Measurements from ENCODE around the gene METTL3. TPM values are rescaled to one million over a fixed set of nuclear protein-coding genes. Genes with fewer than 3 reads are reported as not detected.
"Not testable (repeated sequence)": the region's sequence is repeated elsewhere in the genome, so short reads cannot be mapped to it uniquely, and the experiment has no call there.

Gene METTL3
- 58.8 and 64.2 TPM in 2 replicates for total RNA-seq (2012; rRNA removed)

DNA sequence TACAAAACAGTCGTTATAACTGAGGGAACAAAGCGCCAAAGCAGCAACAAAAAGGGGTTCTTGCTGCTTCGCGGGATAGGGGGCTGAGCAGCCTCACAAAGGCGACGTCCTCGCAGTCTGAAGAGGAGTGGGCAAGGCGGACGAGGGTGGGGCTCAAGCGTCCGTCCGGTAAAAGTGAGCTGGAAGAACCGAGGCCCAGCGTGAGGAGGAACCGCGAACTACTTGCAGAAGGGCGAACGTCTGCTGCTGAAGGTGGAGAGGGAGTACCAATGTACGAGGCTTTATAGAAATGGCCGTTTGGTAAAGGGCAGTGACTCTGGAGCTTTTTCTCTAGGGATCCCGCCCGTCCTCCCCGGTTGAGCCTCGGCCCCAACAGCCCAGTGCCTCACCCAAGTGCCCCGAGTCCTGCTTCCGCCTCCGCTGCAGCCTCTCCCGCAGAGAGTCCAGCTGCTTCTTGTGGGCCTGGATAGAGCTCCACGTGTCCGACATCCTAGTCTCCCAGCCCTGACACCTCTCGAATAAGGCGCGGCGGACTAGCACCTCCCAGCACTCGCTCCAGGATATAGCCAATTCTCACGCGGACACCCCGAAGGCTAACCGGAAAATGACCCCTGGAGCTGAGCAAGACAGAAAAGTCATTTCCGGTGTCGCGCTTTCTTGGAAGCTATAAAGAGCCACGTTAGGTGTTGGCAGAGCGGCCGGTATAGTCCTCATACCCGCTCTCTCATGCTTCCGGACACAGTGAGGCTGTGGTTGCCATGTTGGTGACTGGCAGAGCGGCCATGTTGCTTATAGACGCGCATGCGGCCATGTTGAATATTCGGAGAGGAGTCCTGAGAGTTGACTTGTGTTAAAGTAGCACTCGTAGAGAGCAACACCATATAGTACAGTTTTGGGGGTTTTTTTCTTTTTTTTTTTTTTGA is at the start of gene METTL3:
Gene METTL3, minus strand, starts transcription at position 606 of the 923 bp plus-strand sequence. Its CDS starts 117 bp downstream, at position 489.
- H3K9me3 ChIP-seq (replicated peaks; ENCODE audit: low read length) = no peaks in the 10 kb centered on the region
- H3K4me1 ChIP-seq (ENCODE audit: control insufficient read depth, insufficient read depth, low read length) = peaks cover 10% of the 10 kb centered on the region
- peaks cover 8% of the 10 kb centered on the region for H3K36me3 ChIP-seq (ENCODE audit: insufficient read depth, low read length)
- H3K4me3 ChIP-seq (ENCODE audit: low read length) = peak within 1 kb of the TSS; percentile 83
- H3K4me2 ChIP-seq (ENCODE audit: low read length) = peak within 1 kb of the TSS; percentile 88
- peak within 1 kb of the TSS; percentile 91 for H3K9ac ChIP-seq (ENCODE audit: low read depth, low read length)
- no peaks in the 10 kb centered on the region for H3K27me3 ChIP-seq (ENCODE audit: control insufficient read depth, insufficient read depth, low read length)

DNA sequence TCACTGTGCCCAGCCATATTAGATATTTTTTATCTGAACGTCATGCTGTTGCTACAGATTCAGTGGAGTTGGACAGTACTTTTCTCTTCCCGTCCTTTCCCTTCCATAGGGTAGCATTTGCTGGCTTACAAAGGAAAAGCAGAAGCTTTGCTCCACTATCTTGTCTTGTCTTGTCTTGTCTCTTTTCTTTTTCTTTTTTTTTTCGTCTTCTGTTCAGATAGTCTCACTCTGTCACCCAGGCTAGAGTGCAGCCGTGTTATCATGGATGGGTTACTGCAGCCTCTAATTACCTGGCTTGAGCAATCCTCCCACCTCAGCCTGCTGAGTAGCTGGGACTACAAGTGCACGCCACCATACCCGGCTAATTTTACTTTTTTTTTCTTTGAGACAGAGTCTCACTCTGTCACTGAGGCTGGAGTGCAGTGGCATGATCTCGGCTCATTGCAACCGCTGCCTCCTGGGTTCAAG is 47.6 kb upstream of the METTL3 start:
- Histone ChIP-seq H3K4me1 (ENCODE audit: control insufficient read depth, insufficient read depth, low read length) (peaks cover 5% of the 10 kb centered on the region), H3K36me3 (ENCODE audit: insufficient read depth, low read length) (no peaks in the 10 kb centered on the region), H3K27me3 (ENCODE audit: control insufficient read depth, insufficient read depth, low read length) (no peaks in the 10 kb centered on the region), H3K4me2 (ENCODE audit: low read length) (no peak overlapping the region), H3K9me3 (replicated peaks; ENCODE audit: low read length) (no peaks in the 10 kb centered on the region), H3K4me3 (ENCODE audit: low read length) (no peak overlapping the region), H3K9ac (ENCODE audit: low read depth, low read length) (no peak overlapping the region)

DNA sequence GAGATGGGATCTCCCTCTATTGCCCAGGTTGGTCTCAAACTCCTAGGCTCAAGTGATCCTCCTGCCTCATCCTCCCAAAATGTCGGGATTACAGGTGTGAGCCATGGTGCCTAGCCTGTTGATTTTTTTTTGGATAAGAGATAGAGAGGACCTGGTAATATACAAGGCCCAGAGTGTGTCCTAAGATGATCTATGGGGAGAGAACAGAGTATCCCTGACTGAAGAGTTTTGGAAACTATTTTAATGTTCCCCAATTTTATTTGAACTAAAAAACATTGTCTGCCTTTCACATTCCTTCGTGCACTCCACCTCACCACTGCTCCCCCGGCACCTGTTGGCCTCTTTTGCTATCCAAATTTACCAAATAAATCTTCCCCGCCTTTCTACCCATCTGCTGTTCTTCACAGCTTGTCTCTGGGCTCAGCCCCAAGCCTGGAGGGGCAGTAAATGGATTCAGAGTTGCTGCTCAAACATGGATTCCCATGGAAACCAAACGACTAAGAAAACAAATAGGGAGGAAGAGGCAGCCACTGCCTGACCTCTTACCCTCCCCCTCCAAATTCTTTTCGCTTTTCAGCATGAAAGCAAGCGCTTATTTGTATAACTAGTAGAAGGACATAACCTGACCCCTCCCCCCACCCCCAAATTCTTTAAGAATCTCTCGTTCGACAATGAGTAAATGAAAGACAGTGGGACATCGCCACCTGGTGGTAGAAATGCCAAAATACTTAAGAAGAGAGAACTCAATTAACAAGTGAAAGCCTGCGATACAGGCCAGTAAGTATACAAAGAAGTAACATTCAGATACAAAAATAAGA is 46.2 kb upstream of the METTL3 start:
- H3K36me3 ChIP-seq (ENCODE audit: insufficient read depth, low read length) = no peaks in the 10 kb centered on the region
- H3K4me2 ChIP-seq (ENCODE audit: low read length) = peak overlapping the region; percentile 83
- peaks cover 5% of the 10 kb centered on the region for H3K4me1 ChIP-seq (ENCODE audit: control insufficient read depth, insufficient read depth, low read length)
- peak overlapping the region; percentile 56 for H3K4me3 ChIP-seq (ENCODE audit: low read length)
- H3K27me3 ChIP-seq (ENCODE audit: control insufficient read depth, insufficient read depth, low read length) = no peaks in the 10 kb centered on the region
- H3K9ac ChIP-seq (ENCODE audit: low read depth, low read length) = peak overlapping the region; percentile 48
- H3K9me3 ChIP-seq (replicated peaks; ENCODE audit: low read length) = no peaks in the 10 kb centered on the region

DNA sequence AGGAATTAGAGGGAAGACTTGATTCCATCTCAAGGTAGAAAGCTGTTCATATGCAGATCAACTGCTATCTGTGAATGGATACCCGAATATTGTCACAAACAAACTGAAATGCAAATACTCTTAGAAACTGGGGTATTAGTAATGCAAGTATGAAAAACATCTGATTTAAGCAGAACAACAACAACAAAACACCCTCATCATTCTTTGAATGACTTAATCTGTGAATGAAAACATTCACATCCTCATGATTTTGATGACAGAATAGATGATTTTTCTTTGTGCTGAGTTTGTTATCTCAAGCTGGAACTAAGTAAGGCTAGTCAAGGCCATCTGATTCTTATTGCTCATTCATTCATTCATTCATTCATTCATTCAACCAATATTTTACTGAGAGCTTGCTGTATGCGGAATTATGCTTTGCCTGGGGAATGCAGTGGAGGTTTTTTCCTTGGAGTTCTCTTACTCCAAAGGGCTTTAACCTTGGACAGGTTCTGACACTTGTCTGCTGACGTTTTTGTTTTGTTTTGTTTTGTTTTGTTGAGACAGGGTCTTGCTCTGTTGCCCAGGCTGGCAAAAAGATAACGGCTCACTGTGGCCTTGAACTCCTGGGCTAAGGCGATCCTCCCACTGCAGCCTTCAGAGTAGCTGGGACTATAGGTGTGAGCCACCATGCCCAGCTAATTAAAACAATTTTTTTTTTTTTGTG is 45.4 kb upstream of the METTL3 start:
- no peaks in the 10 kb centered on the region for H3K27me3 ChIP-seq (ENCODE audit: control insufficient read depth, insufficient read depth, low read length)
- H3K9me3 ChIP-seq (replicated peaks; ENCODE audit: low read length) = no peaks in the 10 kb centered on the region
- H3K4me1 ChIP-seq (ENCODE audit: control insufficient read depth, insufficient read depth, low read length) = peaks cover 5% of the 10 kb centered on the region
- H3K4me2 ChIP-seq (ENCODE audit: low read length) = no peak overlapping the region
- H3K9ac ChIP-seq (ENCODE audit: low read depth, low read length) = no peak overlapping the region
- H3K36me3 ChIP-seq (ENCODE audit: insufficient read depth, low read length) = no peaks in the 10 kb centered on the region
- H3K4me3 ChIP-seq (ENCODE audit: low read length) = no peak overlapping the region

DNA sequence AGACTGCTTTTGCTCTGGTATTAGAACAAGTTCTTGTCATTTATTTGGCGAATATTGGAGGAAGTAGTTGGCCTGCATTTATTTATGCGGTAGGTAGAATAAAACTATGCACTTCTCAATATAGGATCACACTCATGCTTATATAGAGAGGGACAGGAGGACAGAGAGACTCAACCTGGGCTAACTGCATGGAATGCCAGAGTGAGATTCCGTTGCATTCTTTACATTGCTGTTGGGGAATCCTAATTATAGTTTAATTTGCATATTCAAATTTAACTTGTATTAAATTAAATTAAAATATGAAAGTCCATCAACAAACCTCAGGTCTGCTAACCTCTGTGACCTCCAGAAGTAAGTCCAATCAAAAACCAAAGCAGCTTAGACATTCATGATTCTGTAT is 42.1 kb upstream of the METTL3 start:
- Histone ChIP-seq H3K9ac (ENCODE audit: low read depth, low read length) (no peak overlapping the region), H3K4me3 (ENCODE audit: low read length) (no peak overlapping the region), H3K27me3 (ENCODE audit: control insufficient read depth, insufficient read depth, low read length) (no peaks in the 10 kb centered on the region), H3K4me1 (ENCODE audit: control insufficient read depth, insufficient read depth, low read length) (peaks cover 5% of the 10 kb centered on the region), H3K9me3 (replicated peaks; ENCODE audit: low read length) (no peaks in the 10 kb centered on the region), H3K36me3 (ENCODE audit: insufficient read depth, low read length) (no peaks in the 10 kb centered on the region), H3K4me2 (ENCODE audit: low read length) (no peak overlapping the region)

DNA sequence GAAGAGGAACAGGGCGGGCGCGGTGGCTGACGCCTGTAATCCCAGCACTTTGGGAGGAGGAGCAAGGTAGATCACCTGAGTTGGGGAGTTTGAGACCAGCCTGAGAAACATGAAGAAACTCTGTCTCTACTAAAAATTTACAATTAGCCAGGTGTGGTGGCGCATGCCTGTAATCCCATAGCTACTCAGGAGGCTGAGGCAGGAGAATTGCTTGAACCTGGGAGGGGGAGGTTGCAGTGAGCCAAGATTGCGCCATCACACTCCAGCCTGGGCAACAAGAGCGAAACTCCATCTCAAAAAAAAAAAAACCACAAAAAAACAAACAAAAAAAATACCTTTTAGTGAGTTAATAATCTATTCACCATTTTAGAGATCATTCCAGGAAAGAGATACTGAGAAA is 33.4 kb upstream of the METTL3 start:
- H3K4me3 ChIP-seq (ENCODE audit: low read length); H3K36me3 ChIP-seq (ENCODE audit: insufficient read depth, low read length); H3K9ac ChIP-seq (ENCODE audit: low read depth, low read length); H3K4me2 ChIP-seq (ENCODE audit: low read length); H3K4me1 ChIP-seq (ENCODE audit: control insufficient read depth, insufficient read depth, low read length); H3K9me3 ChIP-seq (replicated peaks; ENCODE audit: low read length): not testable (repeated sequence)
- H3K27me3 ChIP-seq (ENCODE audit: control insufficient read depth, insufficient read depth, low read length) = peaks cover 15% of the 10 kb centered on the region

DNA sequence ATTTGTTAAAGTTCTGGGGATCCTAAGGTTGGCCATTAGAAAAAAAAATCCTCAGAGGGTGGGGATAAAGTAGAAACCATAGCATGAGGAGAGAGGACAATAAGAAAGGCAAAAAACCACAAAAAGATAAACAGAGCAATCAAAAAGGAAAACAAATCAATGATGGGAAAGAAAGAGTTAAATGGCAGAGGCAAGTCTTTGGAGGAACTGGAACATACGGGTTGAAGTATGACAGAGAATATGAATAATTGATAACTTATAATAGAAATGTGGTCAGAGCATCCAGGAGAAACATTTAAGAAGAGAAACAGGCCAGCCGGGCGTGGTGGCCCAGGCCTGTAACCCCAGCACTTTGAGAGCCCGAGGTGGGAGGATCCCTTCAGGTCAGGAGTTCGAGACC is 32.8 kb upstream of the METTL3 start:
- no peak overlapping the region for H3K4me3 ChIP-seq (ENCODE audit: low read length)
- no peaks in the 10 kb centered on the region for H3K9me3 ChIP-seq (replicated peaks; ENCODE audit: low read length)
- H3K9ac ChIP-seq (ENCODE audit: low read depth, low read length) = no peak overlapping the region
- H3K4me1 ChIP-seq (ENCODE audit: control insufficient read depth, insufficient read depth, low read length) = no peaks in the 10 kb centered on the region
- peaks cover 22% of the 10 kb centered on the region for H3K27me3 ChIP-seq (ENCODE audit: control insufficient read depth, insufficient read depth, low read length)
- no peaks in the 10 kb centered on the region for H3K36me3 ChIP-seq (ENCODE audit: insufficient read depth, low read length)
- H3K4me2 ChIP-seq (ENCODE audit: low read length) = no peak overlapping the region

DNA sequence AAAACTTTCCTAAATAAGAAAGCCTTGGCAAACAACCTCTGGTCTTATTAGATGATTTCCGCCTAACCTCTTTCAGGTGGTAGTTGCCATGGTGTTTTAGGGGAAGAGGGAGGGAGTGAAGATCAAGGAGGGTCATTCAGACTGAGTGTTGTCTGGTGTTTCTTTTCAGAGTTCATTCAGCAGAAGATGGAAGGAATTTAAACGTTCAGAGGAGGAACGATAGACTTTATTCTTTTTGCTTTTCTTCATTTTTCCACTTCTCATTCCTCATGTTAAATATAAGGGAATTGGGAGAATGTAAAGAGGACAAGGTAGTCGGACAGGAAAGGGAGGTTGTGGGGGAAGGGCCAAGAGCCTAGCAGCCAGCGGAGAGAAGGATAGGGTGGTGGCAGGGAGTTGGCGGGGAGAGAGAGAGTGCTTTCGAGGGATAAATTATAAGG is 32.4 kb upstream of the METTL3 start:
- Histone ChIP-seq H3K4me2 (ENCODE audit: low read length) (no peak overlapping the region), H3K4me1 (ENCODE audit: control insufficient read depth, insufficient read depth, low read length) (no peaks in the 10 kb centered on the region), H3K27me3 (ENCODE audit: control insufficient read depth, insufficient read depth, low read length) (peaks cover 26% of the 10 kb centered on the region), H3K4me3 (ENCODE audit: low read length) (no peak overlapping the region), H3K36me3 (ENCODE audit: insufficient read depth, low read length) (no peaks in the 10 kb centered on the region), H3K9ac (ENCODE audit: low read depth, low read length) (no peak overlapping the region), H3K9me3 (replicated peaks; ENCODE audit: low read length) (no peaks in the 10 kb centered on the region)

DNA sequence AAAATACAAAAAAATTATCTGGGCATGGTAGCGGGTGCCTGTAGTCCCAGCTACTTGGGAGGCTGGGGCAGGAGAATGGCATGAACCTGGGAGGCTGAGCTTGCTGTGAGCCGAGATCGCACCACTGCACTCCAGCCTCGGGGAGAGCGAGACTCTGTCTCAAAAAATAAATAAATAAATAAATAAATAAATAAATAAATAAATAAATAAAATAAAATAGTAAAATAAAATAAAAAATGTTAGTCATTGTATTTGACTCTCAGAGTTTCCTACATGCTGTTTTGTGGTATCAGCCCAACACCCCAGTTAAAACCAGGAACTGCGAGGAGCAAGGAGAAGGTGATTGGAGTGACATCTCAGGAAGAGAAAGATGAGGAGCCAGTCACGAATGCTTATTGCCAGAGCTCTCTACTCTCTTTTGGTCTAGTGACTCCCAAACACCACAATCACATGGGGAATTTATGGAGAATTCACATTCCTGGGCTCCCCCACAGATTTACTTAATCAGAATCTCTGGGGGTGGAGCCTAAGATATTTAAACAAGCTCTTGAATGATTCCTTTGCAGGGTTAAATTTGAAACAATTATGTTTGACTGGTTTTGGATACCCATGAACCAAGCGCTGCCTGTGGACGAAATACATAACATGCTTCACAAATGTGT is 30.4 kb upstream of the METTL3 start:
- H3K4me2 ChIP-seq (ENCODE audit: low read length) = no peak overlapping the region
- no peak overlapping the region for H3K9ac ChIP-seq (ENCODE audit: low read depth, low read length)
- no peaks in the 10 kb centered on the region for H3K36me3 ChIP-seq (ENCODE audit: insufficient read depth, low read length)
- H3K27me3 ChIP-seq (ENCODE audit: control insufficient read depth, insufficient read depth, low read length) = peaks cover 41% of the 10 kb centered on the region
- peaks cover 3% of the 10 kb centered on the region for H3K4me1 ChIP-seq (ENCODE audit: control insufficient read depth, insufficient read depth, low read length)
- no peak overlapping the region for H3K4me3 ChIP-seq (ENCODE audit: low read length)
- H3K9me3 ChIP-seq (replicated peaks; ENCODE audit: low read length) = no peaks in the 10 kb centered on the region

DNA sequence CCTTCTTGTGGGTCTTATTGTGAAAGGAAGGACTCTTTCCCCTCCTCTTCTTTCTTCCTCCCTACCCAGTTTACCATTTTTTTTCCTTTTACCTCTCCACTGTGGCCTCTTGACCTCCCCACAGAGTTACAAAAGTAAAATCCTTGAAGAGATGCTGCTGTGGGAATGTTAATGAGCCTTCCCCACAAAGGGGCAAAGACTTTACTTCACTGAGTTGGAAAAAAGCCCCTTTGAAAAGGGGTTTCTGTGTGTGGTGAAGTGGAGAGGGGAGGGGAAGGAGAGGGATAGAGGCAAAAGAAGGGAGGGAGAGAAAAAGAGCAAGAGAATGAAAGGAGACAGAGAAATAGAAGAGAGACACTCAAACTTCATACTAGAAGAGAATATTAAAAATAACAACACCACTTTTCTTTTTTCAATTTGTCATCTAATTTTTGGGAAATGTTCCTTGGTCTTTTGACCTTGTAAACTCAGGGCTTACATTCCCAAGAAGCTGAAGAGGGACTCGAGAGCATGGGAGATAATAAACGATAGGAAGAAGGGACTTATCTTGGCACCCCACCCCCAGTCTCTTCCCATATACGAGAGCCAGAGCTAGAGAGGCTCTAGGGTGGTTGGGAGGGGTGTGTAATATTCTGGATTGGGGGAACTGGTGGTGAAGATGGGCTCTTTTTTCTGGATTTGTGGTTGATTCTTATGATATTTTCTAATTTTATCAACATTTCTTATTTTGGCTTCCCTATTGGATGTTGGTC is 28.2 kb upstream of the METTL3 start:
- Histone ChIP-seq H3K4me3 (ENCODE audit: low read length) (no peak overlapping the region), H3K4me1 (ENCODE audit: control insufficient read depth, insufficient read depth, low read length) (peaks cover 7% of the 10 kb centered on the region), H3K27me3 (ENCODE audit: control insufficient read depth, insufficient read depth, low read length) (peaks cover 60% of the 10 kb centered on the region), H3K4me2 (ENCODE audit: low read length) (no peak overlapping the region), H3K36me3 (ENCODE audit: insufficient read depth, low read length) (no peaks in the 10 kb centered on the region), H3K9me3 (replicated peaks; ENCODE audit: low read length) (no peaks in the 10 kb centered on the region), H3K9ac (ENCODE audit: low read depth, low read length) (no peak overlapping the region)

All from skeletal muscle satellite cell (primary cell).